Mammary epithelial cell (primary cell): Measurements from ENCODE around the gene CNTNAP2.

Experiments
- CTCF ChIP-seq, 2 donors: IDR thresholded peaks in 1 of 2; conservative IDR thresholded peaks in 1 of 2; 2 replicates each; pipeline ENCODE4 v1.5.1; 2011 to 2012; ENCODE audit warnings: inconsistent platforms in 2 of 2, low read length in 2 of 2, mild to moderate bottlenecking in 2 of 2, control low read depth in 1 of 2, low read depth in 1 of 2; ENCODE audit not compliant: insufficient read depth in 1 of 2; ENCODE audit errors: extremely low read depth in 1 of 2
- EZH2 ChIP-seq: IDR thresholded peaks from 2 replicates; pipeline ENCODE4 v1.6.1; 2012; ENCODE audit warnings: low read length, inconsistent platforms, borderline replicate concordance

DNA sequence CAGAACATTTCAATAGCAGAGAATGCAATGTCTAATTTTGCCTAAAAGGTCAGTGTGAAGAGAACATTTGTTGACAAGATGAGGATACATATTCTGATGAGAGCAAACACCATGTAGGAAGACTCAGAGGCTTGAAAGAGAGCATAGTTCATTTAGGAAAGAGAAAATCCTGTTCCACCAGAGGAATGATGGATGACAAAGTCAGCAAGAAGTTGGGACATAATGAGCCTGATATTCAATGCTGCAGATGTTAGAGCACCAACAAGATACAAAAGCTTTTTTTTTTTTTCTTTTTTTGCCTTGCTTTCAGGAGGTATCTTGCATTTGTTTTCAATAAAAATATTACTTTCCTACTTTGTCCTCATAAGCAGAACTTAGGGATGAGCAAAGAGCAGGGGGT lies 1522.0 kb downstream of the CNTNAP2 start:
- TF ChIP-seq CTCF (conservative IDR thresholded peaks at IDR 0.05 in 1 of 2, IDR thresholded peaks at IDR 0.05 in 1 of 2; ENCODE audit: extremely low read depth in 1 of 2, insufficient read depth in 1 of 2, low read depth in 1 of 2, low read length in 2 of 2): no peak
- TF ChIP-seq EZH2: no peak
